WTC11 (cell line): Measurements from ENCODE around the gene NEURL1.

ENCODE experiments used
- CBFB ChIP-seq: sonication (generic); formaldehyde crosslinking; IDR thresholded peaks from 2 replicates; pipeline ENCODE4 v1.8.1; 2022; ENCODE audit warnings: mild to moderate bottlenecking, low read depth, missing genetic modification reagents
- CREM ChIP-seq: sonication (generic); formaldehyde crosslinking; IDR thresholded peaks from 2 replicates; pipeline ENCODE4 v1.8.1; 2022; ENCODE audit warnings: mild to moderate bottlenecking, missing genetic modification reagents, moderate library complexity
- FOXP1 ChIP-seq: sonication (generic); formaldehyde crosslinking; IDR thresholded peaks from 2 replicates; pipeline ENCODE4 v1.8.0; 2022; ENCODE audit warnings: missing genetic modification reagents, mild to moderate bottlenecking, moderate library complexity, borderline replicate concordance
- HMGA2 ChIP-seq: fragments of 250-450 bp; sonication (Bioruptor Pico); IDR thresholded peaks from 2 replicates; pipeline ENCODE4 v1.4.0; 2021; ENCODE audit warnings: mild to moderate bottlenecking, moderate library complexity
- JAZF1 ChIP-seq: fragments of 250-450 bp; sonication (Bioruptor Pico); IDR thresholded peaks from 2 replicates; pipeline ENCODE4 v1.9.0; 2021; ENCODE audit warnings: moderate library complexity, mild to moderate bottlenecking, inconsistent platforms
- MAX ChIP-seq: sonication (generic); formaldehyde crosslinking; IDR thresholded peaks from 2 replicates; pipeline ENCODE4 v1.8.0; 2022; ENCODE audit warnings: mild to moderate bottlenecking, missing genetic modification reagents
- MLX ChIP-seq: sonication (generic); formaldehyde crosslinking; IDR thresholded peaks from 2 replicates; pipeline ENCODE4 v1.8.1; 2023; ENCODE audit warnings: mild to moderate bottlenecking, missing genetic modification reagents, moderate library complexity
- NR3C1 ChIP-seq: sonication (generic); formaldehyde crosslinking; conservative IDR thresholded peaks from 2 replicates; pipeline ENCODE4 v1.8.1; 2023; ENCODE audit warnings: low read depth, mild to moderate bottlenecking, missing genetic modification reagents
- ZNF121 ChIP-seq: sonication (generic); formaldehyde crosslinking; IDR thresholded peaks from 2 replicates; pipeline ENCODE4 v1.8.0; 2023; ENCODE audit warnings: missing genetic modification reagents
- TF ChIP-seq, protein P1 (sequence below): fragments of 200-600 bp; IDR thresholded peaks from 2 replicates; pipeline ENCODE4 v1.8.0; 2022; ENCODE audit warnings: antibody characterized with exemption
- TF ChIP-seq, protein P2 (sequence below): sonication (generic); formaldehyde crosslinking; IDR thresholded peaks from 2 replicates; pipeline ENCODE4 v1.8.1; 2022; ENCODE audit warnings: low read depth, missing genetic modification reagents, borderline replicate concordance
- TF ChIP-seq, protein P3 (sequence below): sonication (generic); formaldehyde crosslinking; IDR thresholded peaks from 2 replicates; pipeline ENCODE4 v1.8.0; 2022; ENCODE audit warnings: mild to moderate bottlenecking, missing genetic modification reagents

DNA sequence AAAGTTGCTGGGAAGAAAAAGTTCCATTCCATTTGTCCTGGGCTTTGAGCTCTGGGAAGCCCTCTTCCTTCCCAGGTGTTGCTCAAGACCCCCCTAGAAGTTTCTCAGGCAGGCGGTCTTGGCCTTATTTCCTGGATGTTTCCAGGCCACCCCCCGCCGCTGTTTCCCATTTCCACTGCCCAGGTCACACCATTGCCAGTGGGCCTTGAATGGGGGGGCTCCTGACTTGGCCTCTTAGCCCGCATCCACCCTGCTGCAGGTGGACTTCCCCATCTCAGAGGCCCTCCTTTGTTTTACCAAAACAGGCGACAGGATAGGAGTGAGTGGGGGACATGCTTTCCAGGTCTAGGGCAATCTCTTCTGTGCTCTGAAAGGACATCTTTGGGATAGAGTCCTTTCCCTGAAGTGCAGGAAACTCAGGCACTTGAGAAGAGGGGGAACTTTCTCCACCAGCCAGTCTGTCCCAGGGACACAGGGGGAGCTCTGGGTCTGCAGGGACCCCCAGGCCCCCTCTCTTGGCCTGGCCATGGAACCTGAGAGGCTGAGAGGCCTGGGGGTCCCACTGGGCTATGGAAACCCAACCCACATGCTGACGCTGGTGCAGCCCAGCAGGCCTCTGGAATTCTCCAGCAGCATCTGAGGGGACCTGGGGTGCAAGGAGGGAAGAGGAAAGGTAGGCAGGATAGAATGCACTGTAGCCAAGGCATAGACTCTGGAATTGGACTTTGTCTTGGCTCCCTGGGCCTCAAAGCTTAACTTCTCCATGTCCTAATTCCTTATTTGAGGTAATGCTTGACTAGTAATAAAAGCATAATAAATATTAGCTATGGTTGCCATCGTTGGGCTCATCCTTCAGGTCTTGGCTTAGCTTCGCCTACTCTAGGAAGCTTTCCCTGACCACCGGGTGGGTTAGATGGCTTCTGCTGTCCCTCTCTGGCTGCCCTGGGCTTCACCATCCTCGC, 17.6 kb downstream of the NEURL1 start:
- TF ChIP-seq, protein P1, sequence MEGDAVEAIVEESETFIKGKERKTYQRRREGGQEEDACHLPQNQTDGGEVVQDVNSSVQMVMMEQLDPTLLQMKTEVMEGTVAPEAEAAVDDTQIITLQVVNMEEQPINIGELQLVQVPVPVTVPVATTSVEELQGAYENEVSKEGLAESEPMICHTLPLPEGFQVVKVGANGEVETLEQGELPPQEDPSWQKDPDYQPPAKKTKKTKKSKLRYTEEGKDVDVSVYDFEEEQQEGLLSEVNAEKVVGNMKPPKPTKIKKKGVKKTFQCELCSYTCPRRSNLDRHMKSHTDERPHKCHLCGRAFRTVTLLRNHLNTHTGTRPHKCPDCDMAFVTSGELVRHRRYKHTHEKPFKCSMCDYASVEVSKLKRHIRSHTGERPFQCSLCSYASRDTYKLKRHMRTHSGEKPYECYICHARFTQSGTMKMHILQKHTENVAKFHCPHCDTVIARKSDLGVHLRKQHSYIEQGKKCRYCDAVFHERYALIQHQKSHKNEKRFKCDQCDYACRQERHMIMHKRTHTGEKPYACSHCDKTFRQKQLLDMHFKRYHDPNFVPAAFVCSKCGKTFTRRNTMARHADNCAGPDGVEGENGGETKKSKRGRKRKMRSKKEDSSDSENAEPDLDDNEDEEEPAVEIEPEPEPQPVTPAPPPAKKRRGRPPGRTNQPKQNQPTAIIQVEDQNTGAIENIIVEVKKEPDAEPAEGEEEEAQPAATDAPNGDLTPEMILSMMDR = no peak
- TF ChIP-seq JAZF1 (CRISPR knock-in tag) (no peak), ZNF121 (CRISPR knock-in tag) (no peak), FOXP1 (CRISPR knock-in tag) (no peak), CREM (no peak), MLX (CRISPR knock-in tag) (no peak), CBFB (CRISPR knock-in tag) (no peak), NR3C1 (CRISPR knock-in tag) (no peak), HMGA2 (no peak), MAX (CRISPR knock-in tag) (no peak)
- TF ChIP-seq, protein P2, sequence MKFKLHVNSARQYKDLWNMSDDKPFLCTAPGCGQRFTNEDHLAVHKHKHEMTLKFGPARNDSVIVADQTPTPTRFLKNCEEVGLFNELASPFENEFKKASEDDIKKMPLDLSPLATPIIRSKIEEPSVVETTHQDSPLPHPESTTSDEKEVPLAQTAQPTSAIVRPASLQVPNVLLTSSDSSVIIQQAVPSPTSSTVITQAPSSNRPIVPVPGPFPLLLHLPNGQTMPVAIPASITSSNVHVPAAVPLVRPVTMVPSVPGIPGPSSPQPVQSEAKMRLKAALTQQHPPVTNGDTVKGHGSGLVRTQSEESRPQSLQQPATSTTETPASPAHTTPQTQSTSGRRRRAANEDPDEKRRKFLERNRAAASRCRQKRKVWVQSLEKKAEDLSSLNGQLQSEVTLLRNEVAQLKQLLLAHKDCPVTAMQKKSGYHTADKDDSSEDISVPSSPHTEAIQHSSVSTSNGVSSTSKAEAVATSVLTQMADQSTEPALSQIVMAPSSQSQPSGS = no peak
- TF ChIP-seq, protein P3, sequence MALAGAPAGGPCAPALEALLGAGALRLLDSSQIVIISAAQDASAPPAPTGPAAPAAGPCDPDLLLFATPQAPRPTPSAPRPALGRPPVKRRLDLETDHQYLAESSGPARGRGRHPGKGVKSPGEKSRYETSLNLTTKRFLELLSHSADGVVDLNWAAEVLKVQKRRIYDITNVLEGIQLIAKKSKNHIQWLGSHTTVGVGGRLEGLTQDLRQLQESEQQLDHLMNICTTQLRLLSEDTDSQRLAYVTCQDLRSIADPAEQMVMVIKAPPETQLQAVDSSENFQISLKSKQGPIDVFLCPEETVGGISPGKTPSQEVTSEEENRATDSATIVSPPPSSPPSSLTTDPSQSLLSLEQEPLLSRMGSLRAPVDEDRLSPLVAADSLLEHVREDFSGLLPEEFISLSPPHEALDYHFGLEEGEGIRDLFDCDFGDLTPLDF (CRISPR knock-in tag) = no peak
